GM12891 (cell line): Measurements from ENCODE around the gene SEMA4A.

Source experiments
- DNase-seq: peaks from one replicate; pipeline ENCODE4 v3.0.0; 2011; ENCODE audit warnings: low spot score; ENCODE audit not compliant: insufficient read length
- FAIRE-seq: peaks from 2 replicates; lab custom pipeline; 2011; peaks lifted over from hg19 to GRCh38; lab: Jason Lieb, UNC
- PAX5 ChIP-seq: IDR thresholded peaks from 2 replicates; pipeline ENCODE4 v1.6.1; 2011; ENCODE audit warnings: low read length, moderate library complexity, mild to moderate bottlenecking; ENCODE audit not compliant: insufficient read depth, severe bottlenecking
- POLR2A ChIP-seq: IDR thresholded peaks from 2 replicates; pipeline ENCODE4 v1.6.1; 2011; ENCODE audit warnings: low read depth, low read length, control low read depth
- POLR2AphosphoS5 ChIP-seq: IDR thresholded peaks from 2 replicates; pipeline ENCODE4 v1.6.1; 2011; ENCODE audit warnings: low read depth, low read length, control low read depth
- POU2F2 ChIP-seq: IDR thresholded peaks from 2 replicates; pipeline ENCODE4 v1.6.1; 2011; ENCODE audit warnings: low read depth, mild to moderate bottlenecking, control low read depth, low read length, moderate library complexity
- SPI1 ChIP-seq: IDR thresholded peaks from 2 replicates; pipeline ENCODE4 v1.6.1; 2011; ENCODE audit warnings: low read depth, low read length, control low read depth
- TAF1 ChIP-seq: IDR thresholded peaks from 2 replicates; pipeline ENCODE4 v1.6.1; 2011; ENCODE audit warnings: low read depth, low read length, control low read depth

The SEMA4A gene

DNA sequence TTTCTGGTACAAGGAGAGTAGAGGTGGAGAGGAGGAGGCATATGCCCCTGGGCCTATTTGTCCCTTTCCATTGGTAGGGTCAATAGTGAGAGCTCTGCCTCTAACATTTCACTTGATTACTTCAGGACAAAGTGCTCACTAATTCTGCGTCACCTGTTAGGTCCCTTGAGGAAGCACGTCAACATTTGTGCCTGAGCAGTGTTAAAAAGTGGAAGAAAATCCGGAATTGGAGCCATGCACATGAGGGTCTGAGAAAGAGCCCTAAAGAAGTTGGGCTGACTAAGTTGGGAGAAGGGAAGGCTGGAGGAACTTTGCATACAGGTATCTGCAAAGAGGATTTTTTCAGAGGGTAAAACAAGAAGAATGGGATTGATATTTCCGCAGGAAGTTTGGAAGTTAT, 42.5 kb downstream of the SEMA4A start:
- TF ChIP-seq POLR2A: no peak
- no peak for TF ChIP-seq PAX5
- no peak for TF ChIP-seq TAF1
- TF ChIP-seq SPI1: no peak
- no peak for TF ChIP-seq POU2F2
- TF ChIP-seq POLR2AphosphoS5: no peak
- FAIRE-seq (no peak), DNase-seq (no peak)

GRCh38 chr1:156196445-156196844, 43.1 kb downstream of the SEMA4A start:
- no peak for FAIRE-seq
- TF ChIP-seq TAF1: no peak
- no peak for TF ChIP-seq POU2F2
- no peak for TF ChIP-seq POLR2A
- no peak for TF ChIP-seq PAX5
- no peak for TF ChIP-seq SPI1
- DNase-seq: no peak

DNA sequence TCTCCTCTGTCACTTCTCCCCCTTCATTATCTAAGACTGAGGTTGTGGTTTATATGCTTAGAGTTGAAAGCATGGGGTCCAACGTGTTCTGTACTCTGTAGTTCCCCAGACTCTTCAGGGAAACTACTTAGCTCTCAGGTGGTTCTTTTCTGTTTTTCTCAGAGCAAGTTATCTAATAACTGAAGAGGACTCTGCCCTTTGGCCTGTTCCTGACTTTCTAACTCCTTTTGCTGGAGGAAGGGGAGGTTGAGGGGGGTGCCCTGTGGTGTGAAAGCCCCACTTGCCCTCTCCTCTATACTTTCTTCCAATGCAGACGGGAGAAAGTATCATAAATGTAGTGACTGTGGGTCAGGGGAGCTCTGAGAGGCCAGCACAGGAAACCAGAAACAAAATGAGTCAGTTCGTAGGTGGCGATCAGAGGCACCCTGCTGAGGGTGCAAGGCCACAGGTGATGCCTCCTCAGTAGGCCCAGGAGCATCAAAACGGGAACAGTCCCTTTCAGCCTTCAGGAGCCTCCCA, 45.5 kb downstream of the SEMA4A start:
- TF ChIP-seq SPI1: peak; percentile 48
- no peak for TF ChIP-seq POLR2AphosphoS5
- TF ChIP-seq POU2F2: no peak
- TF ChIP-seq POLR2A: no peak
- FAIRE-seq: peak; percentile 73
- no peak for DNase-seq

DNA sequence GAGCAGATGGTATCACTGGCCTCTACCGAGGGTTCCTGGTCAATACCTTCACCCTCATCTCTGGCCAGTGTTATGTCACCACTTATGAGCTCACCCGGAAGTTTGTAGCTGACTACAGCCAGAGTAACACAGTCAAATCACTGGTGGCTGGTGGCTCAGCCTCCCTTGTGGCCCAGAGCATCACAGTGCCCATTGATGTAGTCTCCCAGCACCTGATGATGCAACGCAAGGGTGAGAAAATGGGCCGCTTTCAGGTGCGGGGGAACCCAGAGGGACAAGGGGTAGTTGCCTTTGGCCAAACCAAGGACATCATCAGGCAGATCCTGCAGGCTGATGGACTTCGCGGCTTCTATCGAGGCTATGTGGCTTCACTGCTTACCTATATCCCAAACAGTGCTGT, 46.7 kb downstream of the SEMA4A start:
- DNase-seq (no peak), FAIRE-seq (no peak)
- TF ChIP-seq SPI1 (no peak), POLR2AphosphoS5 (no peak), POU2F2 (no peak), POLR2A (no peak), TAF1 (no peak), PAX5 (no peak)

DNA sequence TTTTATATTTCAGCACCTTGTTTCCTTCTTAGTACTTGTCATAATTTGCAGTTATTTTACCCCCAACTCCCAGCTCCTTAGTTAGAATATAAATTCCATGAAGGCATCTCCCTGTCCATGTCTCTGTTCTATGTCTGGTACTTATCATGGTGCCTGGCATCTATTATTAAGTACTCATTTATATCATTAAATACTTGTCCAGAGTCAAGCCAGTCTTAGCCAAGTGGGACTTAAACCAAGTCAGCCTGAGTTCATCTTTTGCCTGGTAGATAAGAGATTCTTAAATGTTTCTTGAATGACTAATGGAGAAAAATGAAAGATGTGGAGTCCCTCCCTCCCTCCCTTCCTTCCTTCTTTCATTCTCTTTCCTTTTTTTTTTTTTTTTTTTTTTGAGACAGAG, 49.9 kb downstream of the SEMA4A start:
- DNase-seq (no peak), FAIRE-seq (no peak)
- no peak for TF ChIP-seq SPI1
- no peak for TF ChIP-seq POLR2AphosphoS5
- TF ChIP-seq POLR2A: no peak
- TF ChIP-seq POU2F2: no peak
- TF ChIP-seq TAF1: no peak
- no peak for TF ChIP-seq PAX5

- TF ChIP-seq TAF1 (no peak), POLR2A (no peak), POU2F2 (no peak), POLR2AphosphoS5 (no peak), SPI1 (no peak), PAX5 (no peak)
- no peak for FAIRE-seq
- DNase-seq: no peak
Observed at GRCh38 chr1:156204686-156205085, 51.3 kb downstream of the SEMA4A start.

GRCh38 chr1:156211243-156211642, 57.9 kb downstream of the SEMA4A start:
- no peak for FAIRE-seq
- TF ChIP-seq TAF1 (no peak), POU2F2 (no peak), POLR2A (no peak), POLR2AphosphoS5 (no peak), SPI1 (no peak), PAX5 (no peak)
- DNase-seq: no peak

- FAIRE-seq: no peak
- DNase-seq: no peak
- TF ChIP-seq POU2F2: no peak
- TF ChIP-seq SPI1: no peak
- TF ChIP-seq POLR2AphosphoS5: no peak
- no peak for TF ChIP-seq TAF1
- TF ChIP-seq POLR2A: no peak
- TF ChIP-seq PAX5: no peak
Observed at GRCh38 chr1:156212130-156212529, 58.7 kb downstream of the SEMA4A start.

DNA sequence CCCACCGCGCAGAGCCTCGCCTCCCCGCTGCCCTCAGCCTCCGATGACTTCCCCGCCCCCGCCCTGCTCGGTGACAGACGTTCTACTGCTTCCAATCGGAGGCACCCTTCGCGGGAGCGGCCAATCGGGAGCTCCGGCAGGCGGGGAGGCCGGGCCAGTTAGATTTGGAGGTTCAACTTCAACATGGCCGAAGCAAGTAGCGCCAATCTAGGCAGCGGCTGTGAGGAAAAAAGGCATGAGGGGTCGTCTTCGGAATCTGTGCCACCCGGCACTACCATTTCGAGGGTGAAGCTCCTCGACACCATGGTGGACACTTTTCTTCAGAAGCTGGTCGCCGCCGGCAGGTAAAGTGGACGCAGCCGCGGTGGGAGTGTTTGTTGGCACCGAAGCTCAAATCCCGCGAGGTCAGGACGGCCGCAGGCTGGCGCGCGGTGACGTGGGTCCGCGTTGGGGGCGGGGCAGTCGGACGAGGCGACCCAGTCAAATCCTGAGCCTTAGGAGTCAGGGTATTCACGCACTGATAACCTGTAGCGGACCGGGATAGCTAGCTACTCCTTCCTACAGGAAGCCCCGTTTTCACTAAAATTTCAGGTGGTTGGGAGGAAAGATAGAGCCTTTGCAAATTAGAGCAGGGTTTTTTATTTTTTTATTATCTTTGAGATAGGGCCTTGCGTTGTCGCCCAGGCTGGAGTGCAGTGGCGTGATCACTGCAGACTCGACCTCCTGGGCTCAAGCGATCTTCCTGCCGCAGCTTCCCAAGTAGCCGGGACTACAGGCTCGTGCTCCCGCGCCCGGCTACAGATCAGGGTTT, 59.7 kb downstream of the SEMA4A start, which contains the start of gene PMF1:
Gene PMF1, plus strand, starts transcription at position 175 of the 811 bp plus-strand sequence. Its CDS starts 9 bp downstream, at position 184.
- FAIRE-seq (peak; percentile 20), DNase-seq (peak; percentile 98)
- TF ChIP-seq TAF1 (peak; percentile 91), SPI1 (0 out of 2 replicates have a peak, but pooled peaks have one; percentile 6), POU2F2 (no peak; the same call in 1 of the 2 replicates), POLR2A (peak; percentile 85), POLR2AphosphoS5 (peak; percentile 95), PAX5 (no peak)

- FAIRE-seq: no peak
- no peak for DNase-seq
Observed at GRCh38 chr1:156213644-156213966, 60.2 kb downstream of the SEMA4A start.

More at GRCh38 chr1:156213644-156213966, 60.2 kb downstream of the SEMA4A start:
- TF ChIP-seq TAF1: no peak
- no peak for TF ChIP-seq PAX5
- no peak for TF ChIP-seq SPI1
- no peak for TF ChIP-seq POU2F2
- no peak for TF ChIP-seq POLR2A
